Neuron (in vitro differentiated cells): ENCODE measurements around the gene SCAANT1.

Experiments used
- H2AFZ ChIP-seq: one replicate; pipeline ENCODE4 v1.6.1; 2013; ENCODE audit warnings: low read depth, mild to moderate bottlenecking, inconsistent platforms, low read length, moderate library complexity
- H3K27me3 ChIP-seq: one replicate; pipeline ENCODE4 v1.6.1; 2013; ENCODE audit warnings: low read length; ENCODE audit not compliant: insufficient read depth
- H3K36me3 ChIP-seq: one replicate; pipeline ENCODE4 v1.6.1; 2013; ENCODE audit warnings: low read length; ENCODE audit not compliant: insufficient read depth
- H3K4me1 ChIP-seq: one replicate; pipeline ENCODE4 v1.6.1; 2013; ENCODE audit warnings: low read length; ENCODE audit not compliant: insufficient read depth
- H3K4me3 ChIP-seq: 2 replicates; pipeline ENCODE4 v1.5.1; 2013; ENCODE audit warnings: mild to moderate bottlenecking, low read length, moderate library complexity
- H3K9me3 ChIP-seq: one replicate; pipeline ENCODE4 v1.6.1; 2013; ENCODE audit warnings: low read length

SCAANT1 gene

DNA sequence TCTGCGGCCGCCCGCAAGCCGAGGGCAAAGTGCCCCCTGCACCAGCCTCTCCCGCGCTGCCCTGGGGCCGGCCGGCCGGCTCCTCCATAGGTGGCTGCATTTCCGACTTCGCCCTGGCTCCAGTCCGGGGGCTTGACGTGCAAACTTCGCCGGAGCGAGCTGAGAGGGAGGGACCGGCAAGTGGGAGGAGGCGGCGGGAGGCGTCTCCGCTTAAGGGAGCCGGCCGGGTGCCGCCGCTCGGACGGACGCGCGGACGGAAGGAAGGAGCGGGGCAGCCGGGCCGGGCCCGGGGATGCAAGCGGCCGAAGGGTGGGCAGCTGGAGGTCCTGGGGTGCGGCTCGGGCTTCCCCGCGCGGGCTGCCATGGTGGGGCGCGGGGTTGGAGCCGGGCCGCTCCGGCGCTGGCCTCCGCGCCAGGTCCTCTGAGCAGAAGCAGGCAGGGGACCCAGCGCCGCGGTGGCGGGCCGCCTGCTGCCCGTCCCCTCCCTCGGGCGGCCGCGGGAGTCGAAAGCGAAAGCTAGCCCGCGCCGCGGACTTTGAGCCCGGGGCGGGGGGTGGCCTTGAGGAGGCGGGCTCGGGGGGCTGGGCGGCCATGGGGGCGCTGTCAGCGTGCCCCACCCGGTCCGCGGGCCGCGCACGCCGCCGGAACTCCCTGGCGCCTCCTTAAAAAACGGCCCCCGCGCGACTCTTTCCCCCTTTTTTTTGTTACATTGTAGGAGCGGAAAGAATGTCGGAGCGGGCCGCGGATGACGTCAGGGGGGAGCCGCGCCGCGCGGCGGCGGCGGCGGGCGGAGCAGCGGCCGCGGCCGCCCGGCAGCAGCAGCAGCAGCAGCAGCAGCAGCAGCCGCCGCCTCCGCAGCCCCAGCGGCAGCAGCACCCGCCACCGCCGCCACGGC, at the start of gene SCAANT1:
Gene SCAANT1 (minus strand): TSS at position 511 of the 895 bp plus-strand sequence.
- Histone ChIP-seq H3K9me3 (no peaks in the 10 kb centered on the region), H3K4me3 (peak within 1 kb of the TSS; percentile 76), H3K4me1 (peaks cover 28% of the 10 kb centered on the region), H2AFZ (peak within 1 kb of the TSS; percentile 81), H3K36me3 (peaks cover 8% of the 10 kb centered on the region), H3K27me3 (no peaks in the 10 kb centered on the region)

DNA sequence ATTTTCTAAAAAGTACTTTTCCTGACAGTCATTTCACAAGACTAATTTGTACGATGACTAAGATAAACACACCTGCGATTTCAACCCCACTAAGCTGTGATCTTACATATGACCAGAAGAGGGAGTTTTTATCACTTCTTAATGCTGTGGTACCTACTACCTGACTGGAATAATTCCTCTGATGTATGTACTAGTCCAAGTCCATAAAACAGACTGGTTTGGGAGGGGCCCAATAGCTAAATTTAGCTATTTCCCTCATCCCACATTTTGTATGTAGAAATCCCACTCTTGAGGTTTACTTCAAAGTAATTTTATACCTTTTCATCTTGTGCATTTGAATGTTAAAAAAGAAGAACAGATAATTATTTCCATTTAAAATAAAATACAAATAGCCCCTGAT, 49.7 kb upstream of the SCAANT1 start:
- H3K36me3 ChIP-seq: no peaks in the 10 kb centered on the region
- H2AFZ ChIP-seq: no peak overlapping the region
- peaks cover 11% of the 10 kb centered on the region for H3K4me1 ChIP-seq
- H3K4me3 ChIP-seq: no peak overlapping the region
- no peaks in the 10 kb centered on the region for H3K9me3 ChIP-seq
- no peaks in the 10 kb centered on the region for H3K27me3 ChIP-seq

DNA sequence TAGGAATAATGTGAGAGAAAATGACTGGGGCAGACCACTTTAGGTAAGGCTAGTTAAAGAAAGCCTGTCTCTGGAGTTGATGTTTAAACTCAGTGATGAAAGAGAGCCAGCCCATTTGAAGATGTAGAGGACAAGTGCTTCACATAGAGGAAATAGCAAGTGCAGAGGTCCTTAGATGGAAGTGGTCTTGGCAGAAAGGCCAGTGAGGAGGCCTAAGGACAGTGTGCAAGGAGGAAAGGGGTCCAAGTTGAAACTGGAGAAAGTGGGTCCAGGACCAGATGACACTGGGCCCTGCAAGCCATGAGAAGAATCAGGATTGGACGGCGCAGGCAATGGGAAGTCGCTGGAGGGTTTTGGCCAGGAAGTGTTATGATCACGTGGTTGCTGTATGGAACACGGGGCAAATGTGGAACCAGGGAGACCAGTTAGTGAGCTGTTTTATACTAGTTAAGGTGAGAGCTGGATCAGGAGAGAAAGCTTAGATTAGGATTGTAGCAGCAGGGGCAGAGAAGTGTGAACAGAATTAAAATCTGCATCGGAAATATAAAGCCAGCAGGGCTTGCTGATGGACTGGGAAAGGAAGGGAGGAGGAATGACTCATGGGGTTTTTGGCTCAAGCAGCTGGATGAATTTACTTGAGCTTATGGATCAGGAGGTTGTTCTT, 48.0 kb upstream of the SCAANT1 start:
- no peaks in the 10 kb centered on the region for H3K27me3 ChIP-seq
- H2AFZ ChIP-seq: no peak overlapping the region
- no peak overlapping the region for H3K4me3 ChIP-seq
- no peaks in the 10 kb centered on the region for H3K36me3 ChIP-seq
- peaks cover 10% of the 10 kb centered on the region for H3K4me1 ChIP-seq
- no peaks in the 10 kb centered on the region for H3K9me3 ChIP-seq

DNA sequence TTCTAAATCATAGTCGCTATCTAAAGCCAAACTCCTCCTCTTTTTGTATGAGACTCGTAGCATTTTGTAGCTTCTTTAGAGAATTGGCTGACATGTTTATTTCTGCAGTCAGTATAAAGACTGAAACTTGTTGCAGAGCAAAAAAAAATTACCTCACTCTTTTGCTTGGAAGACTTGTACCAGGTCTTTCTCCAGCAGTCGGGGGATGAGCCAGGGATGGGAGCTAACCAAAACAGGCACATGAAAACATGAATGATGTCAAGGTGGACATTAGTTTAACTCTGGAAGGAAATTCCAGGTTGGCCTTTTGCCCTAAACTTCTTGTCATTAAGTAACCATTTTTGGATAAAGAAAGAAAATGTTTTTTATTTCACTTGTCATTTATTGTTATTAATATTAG, 47.0 kb upstream of the SCAANT1 start:
- Histone ChIP-seq H3K4me3 (no peak overlapping the region), H3K4me1 (peaks cover 4% of the 10 kb centered on the region), H2AFZ (no peak overlapping the region), H3K9me3 (no peaks in the 10 kb centered on the region), H3K27me3 (no peaks in the 10 kb centered on the region), H3K36me3 (peaks cover 3% of the 10 kb centered on the region)

DNA sequence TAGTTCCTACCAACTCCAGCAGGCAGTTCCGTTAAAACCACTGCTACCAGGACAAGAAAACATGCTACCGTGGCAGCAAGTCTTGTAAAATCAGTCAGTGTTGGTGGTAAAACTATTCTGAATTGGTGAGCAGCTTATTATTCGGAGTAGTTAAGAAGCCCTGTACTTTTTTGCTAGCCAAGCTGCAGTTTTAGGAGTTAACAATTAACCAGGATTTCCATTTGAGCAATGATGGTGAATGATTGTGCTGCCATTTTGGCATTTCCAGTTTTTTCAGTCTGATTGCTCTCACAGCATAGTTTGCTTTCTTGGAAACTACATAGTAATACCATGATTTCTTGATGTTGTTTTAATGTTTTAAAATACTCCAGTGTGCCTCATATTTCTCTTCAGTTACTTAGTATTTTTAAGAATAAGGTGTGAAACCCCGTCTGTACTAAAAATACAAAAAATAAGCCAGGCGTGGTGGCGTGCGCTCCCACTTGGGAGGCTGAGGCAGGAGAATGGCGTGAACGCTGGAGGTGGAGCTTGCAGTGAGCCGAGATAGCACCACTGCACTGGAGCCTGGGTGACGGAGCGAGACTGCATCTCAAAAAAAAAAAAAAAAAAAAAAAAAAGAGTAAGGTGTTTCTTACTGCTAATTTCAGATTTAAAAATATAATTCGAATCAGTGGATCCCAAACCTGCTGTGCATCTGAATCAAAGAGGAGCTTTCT, 43.8 kb upstream of the SCAANT1 start:
- Histone ChIP-seq H3K9me3 (no peaks in the 10 kb centered on the region), H3K27me3 (no peaks in the 10 kb centered on the region), H3K4me1 (peaks cover 21% of the 10 kb centered on the region), H3K4me3 (no peak overlapping the region), H2AFZ (no peak overlapping the region), H3K36me3 (peaks cover 8% of the 10 kb centered on the region)

DNA sequence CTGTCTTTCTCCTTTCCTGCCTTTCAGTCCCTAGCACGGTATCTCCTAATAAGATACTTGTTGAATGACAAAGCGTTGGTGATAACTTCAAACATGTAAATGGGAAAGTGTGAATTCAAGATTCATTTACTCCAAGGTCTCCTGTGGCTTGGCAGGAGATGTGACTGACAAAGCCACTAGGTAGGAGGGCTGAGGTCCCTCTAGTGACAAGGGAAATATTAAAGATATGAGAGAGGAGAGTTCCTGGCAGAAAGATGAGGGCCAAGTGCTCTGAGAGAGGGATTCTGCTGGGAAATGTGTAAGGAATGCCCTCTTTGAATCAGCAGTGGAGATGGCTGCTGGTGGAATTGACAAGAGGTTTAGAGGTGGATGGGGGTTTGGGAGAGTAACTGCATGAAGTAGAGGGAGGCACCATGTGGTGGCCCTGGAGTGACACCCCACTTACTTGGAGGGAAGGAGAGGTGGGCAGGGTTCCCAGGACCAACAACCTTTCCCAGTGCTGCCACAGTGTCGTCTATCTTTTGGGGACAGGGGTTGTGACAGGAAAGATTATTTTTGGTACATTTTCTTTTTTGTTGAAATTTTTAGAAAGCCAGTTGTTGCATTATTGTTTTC, 43.0 kb upstream of the SCAANT1 start:
- no peak overlapping the region for H3K4me3 ChIP-seq
- no peaks in the 10 kb centered on the region for H3K27me3 ChIP-seq
- no peak overlapping the region for H2AFZ ChIP-seq
- peaks cover 8% of the 10 kb centered on the region for H3K36me3 ChIP-seq
- no peaks in the 10 kb centered on the region for H3K9me3 ChIP-seq
- peaks cover 19% of the 10 kb centered on the region for H3K4me1 ChIP-seq

DNA sequence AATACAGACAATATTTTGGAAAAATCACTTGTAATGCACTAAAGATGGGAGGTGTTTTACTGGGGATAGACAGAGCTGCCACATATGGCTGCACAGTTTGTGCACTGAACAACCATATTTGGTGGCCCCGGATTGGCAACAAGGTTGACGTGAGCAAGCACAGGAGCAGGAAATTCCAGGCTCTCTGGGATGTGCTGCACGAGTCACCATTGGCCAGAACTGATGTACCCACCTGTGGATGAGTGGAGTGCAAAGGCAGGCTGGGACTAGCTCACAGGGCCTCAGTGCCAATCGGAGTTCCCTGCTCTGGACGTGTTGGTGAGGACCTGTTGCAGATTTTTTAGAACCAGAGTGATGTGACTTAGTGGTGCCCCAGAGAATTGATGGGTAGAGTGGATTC, 42.0 kb upstream of the SCAANT1 start:
- Histone ChIP-seq H3K27me3 (no peaks in the 10 kb centered on the region), H3K4me1 (peaks cover 22% of the 10 kb centered on the region), H3K9me3 (no peaks in the 10 kb centered on the region), H3K36me3 (peaks cover 8% of the 10 kb centered on the region), H3K4me3 (no peak overlapping the region), H2AFZ (no peak overlapping the region)

DNA sequence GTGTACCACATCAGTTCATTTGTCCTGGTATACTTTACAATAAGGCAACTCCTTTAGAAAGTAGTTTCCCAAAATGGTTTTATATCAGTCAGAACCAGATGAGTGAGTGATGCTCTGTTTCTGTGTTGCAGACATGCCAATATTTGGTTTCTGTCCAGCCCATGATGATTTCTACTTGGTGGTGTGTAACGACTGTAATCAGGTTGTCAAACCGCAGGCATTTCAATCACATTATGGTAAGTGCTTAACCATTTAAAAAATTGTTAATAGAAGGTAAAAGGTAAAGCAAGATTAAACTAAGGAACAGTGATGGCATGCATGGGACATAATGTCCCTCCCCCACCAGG, 40.0 kb upstream of the SCAANT1 start:
- H3K4me3 ChIP-seq: no peak overlapping the region
- no peaks in the 10 kb centered on the region for H3K9me3 ChIP-seq
- no peak overlapping the region for H2AFZ ChIP-seq
- H3K4me1 ChIP-seq: peaks cover 26% of the 10 kb centered on the region
- no peaks in the 10 kb centered on the region for H3K27me3 ChIP-seq
- H3K36me3 ChIP-seq: peaks cover 8% of the 10 kb centered on the region

DNA sequence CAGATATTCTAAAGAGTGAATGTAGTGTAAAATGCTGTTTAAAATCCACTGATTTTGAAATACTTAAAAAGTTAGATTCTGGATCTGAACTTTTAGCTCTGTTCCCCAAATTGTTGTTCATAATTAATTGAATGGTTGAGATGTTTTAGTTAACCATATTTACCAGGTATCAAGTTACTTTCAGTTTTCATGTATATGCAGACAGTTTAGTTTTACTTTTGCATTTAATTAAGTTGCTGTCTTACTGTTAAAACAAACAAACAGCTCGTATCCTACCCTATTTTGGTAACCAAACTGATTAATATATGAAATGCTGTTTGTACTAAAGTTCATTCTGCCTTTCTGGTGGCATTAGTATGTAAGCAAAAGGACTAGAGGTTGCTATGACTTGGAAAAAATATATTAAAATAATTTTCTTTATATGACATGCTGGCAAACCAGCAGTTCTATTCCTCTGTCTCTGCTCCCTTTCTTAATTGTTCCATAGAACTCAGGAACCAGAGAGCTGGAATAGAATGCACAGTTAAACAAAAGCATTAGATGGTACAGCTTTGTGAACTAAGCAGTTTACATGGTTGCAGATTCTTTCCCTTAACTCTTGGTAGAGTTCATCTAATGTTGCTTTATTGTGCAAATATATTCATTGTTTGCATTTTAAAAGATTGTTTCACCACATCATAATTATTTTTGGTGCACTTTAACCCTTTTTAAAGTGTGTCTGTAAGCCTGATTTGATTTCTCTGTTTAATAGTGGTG, 39.5 kb upstream of the SCAANT1 start:
- no peaks in the 10 kb centered on the region for H3K27me3 ChIP-seq

DNA sequence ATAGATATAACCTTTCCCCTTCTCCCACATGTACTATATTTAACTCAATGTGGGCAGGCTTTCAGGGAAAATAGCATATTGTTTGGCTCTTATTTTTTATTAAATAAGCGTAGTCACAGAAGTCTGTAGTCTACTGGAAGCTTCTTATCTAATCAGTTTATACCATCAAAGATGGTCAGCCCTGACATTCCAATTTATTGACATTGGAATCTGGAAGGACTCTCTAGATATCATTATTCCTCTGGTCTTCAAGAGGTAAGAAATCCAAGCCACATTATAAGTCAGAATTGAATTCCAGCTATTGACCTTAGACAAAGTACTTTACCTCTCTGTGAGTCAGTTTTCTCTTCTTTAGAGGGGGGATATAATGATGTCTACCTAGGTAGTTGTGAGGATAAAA, 38.5 kb upstream of the SCAANT1 start:
- Histone ChIP-seq H3K4me3 (no peak overlapping the region), H3K9me3 (no peaks in the 10 kb centered on the region), H2AFZ (no peak overlapping the region), H3K27me3 (no peaks in the 10 kb centered on the region), H3K36me3 (peaks cover 8% of the 10 kb centered on the region), H3K4me1 (peaks cover 26% of the 10 kb centered on the region)

More for the DNA sequence above, 39.5 kb upstream of the SCAANT1 start:
- Histone ChIP-seq H3K9me3 (no peaks in the 10 kb centered on the region), H3K4me3 (no peak overlapping the region), H2AFZ (no peak overlapping the region), H3K36me3 (peaks cover 8% of the 10 kb centered on the region), H3K4me1 (peaks cover 26% of the 10 kb centered on the region)

DNA sequence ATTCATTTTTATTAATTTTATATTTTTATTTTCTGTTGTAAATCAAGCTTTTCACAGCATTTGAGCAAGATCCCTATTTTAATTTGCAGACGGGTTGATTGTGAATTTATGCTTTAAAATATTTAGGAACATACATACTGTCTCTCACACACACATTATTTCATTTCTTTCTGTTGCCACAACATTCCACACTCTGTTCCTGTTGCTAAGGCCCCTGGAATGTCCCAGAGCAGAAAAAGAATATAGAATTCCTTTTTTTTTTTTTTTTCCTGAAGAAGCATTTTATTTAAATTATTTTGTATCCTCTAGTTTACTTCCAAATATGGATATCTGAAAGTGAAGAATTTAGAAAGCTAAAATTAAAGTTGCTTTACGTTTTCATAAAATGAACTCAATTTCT, 36.8 kb upstream of the SCAANT1 start:
- H3K4me3 ChIP-seq: no peak overlapping the region
- no peak overlapping the region for H2AFZ ChIP-seq
- H3K27me3 ChIP-seq: no peaks in the 10 kb centered on the region
- peaks cover 26% of the 10 kb centered on the region for H3K4me1 ChIP-seq
- peaks cover 4% of the 10 kb centered on the region for H3K36me3 ChIP-seq
- no peaks in the 10 kb centered on the region for H3K9me3 ChIP-seq

DNA sequence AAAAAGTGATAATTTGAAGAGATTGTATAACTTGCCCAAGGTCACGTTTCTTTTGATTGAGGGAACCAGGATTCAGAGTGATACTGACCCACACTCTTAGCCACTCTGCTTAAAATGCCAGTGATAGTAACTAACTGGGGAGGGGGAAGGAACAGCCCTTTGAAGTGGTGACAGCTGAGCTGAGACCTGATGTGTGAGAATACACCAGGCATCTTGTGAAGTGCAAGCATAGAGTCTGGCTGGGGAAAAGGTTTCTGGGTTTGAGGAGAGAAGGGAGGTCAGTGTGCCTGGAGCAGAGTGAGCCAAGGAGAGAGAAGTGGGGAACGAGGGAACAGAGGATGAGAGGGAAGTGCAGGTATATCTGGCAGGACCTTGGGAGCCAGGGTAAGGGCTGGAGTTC, 35.4 kb upstream of the SCAANT1 start:
- Histone ChIP-seq H2AFZ (no peak overlapping the region), H3K4me3 (no peak overlapping the region), H3K4me1 (peaks cover 25% of the 10 kb centered on the region), H3K27me3 (no peaks in the 10 kb centered on the region), H3K36me3 (peaks cover 6% of the 10 kb centered on the region), H3K9me3 (no peaks in the 10 kb centered on the region)
